ENCODE measurements around the gene ATF3. TPM values are rescaled to one million over a fixed set of nuclear protein-coding genes. Genes with fewer than 3 reads are reported as not detected.

Gene ATF3
- total RNA-seq, 1 experiment from 2014 or later = 8.0 TPM

DNA sequence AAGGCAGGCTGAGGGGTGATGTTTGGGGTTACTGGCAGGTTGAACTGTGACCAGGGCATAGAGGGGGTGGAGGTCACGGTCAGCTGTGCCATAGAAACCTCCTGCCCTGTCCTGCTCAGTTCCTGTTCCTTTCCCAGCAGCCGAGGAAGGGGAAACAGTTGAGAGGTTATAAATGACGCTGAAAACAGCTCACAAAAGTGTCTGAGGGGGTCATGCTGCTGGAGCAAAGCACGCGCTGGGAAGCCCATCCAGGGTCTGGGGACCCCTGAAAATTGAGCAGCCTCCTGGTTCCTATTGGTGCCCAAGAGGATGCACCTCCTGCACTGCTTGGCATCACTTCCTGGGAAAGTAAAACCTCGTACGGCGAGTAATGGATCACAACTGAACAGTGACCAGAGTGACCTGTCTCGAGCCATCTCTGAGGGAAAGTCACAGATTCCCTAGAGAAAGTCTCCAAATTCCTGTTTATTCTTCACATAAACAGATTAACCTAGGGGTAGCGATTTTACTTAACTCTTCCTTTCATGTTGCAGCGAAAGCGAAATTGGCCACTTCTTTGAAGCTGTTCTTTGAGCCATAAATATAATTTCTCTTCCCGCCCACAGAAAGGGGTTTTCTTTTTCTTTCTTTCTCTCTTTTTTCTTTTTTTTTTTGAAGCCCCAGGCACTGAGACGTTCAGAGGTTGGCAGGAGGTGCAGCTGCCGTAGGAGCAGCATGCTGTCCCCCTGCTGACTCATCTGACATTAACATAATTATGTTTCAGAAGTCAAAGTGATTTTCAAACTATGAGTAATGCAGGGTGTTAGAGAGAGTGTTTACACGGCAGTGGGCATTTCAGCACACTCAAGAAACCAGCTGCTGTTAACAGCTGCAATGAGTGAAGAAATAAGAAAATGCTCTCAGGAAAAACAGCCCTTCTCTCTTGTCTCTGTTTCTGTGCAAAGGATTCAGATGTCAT lies 41.8 kb upstream of the ATF3 start:
- Histone ChIP-seq H3K4me1 (ENCODE audit: low read length) (peaks cover 16% of the 10 kb centered on the region), H3K9me2 (replicated peaks; ENCODE audit: insufficient read depth, low read length) (no peaks in the 10 kb centered on the region), H2AFZ (ENCODE audit: low read length) (peak overlapping the region; percentile 85), H3K4me2 (ENCODE audit: low read depth, low read length, poor library complexity, severe bottlenecking) (peak overlapping the region; percentile 78), H3K9me3 (ENCODE audit: low read length) (no peaks in the 10 kb centered on the region), H3K4me3 (ENCODE audit: low read length) (peak overlapping the region; percentile 68), H3K36me3 (ENCODE audit: insufficient read depth, low read length) (no peaks in the 10 kb centered on the region), H4K20me1 (ENCODE audit: insufficient read depth, low read depth, low read length) (no peaks in the 10 kb centered on the region), H3K27ac (ENCODE audit: low read length) (no peak overlapping the region), H3K79me2 (ENCODE audit: low read length) (no peaks in the 10 kb centered on the region), H3K9ac (ENCODE audit: low read length) (peak overlapping the region; percentile 66), H3K27me3 (ENCODE audit: low read length) (no peaks in the 10 kb centered on the region)
- peak; percentile 64 for DNase-seq

DNA sequence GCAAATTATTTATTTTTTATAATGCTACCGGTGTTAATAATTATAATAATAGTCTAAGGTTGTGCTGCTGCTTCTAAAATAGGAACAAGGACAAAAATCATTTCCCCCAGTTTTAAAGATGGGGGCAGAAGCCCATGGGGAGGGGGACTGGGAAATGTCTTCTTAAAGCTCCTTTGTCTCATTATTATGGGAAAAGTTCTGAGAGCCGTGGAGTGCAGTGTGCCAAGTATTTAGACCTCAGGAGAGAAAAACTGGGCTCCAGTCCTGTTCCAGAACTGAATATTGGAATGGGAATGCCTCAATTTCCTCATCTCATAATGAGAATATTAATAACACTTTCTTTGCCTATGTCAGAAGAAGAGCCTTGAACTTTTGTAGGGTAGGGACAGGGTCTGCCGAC lies 40.9 kb upstream of the ATF3 start:
- Histone ChIP-seq H3K4me1 (ENCODE audit: low read length) (peaks cover 16% of the 10 kb centered on the region), H3K4me2 (ENCODE audit: low read depth, low read length, poor library complexity, severe bottlenecking) (peak overlapping the region; percentile 78), H2AFZ (ENCODE audit: low read length) (no peak overlapping the region), H3K79me2 (ENCODE audit: low read length) (no peaks in the 10 kb centered on the region), H3K27ac (ENCODE audit: low read length) (no peak overlapping the region), H3K9me3 (ENCODE audit: low read length) (no peaks in the 10 kb centered on the region), H3K36me3 (ENCODE audit: insufficient read depth, low read length) (no peaks in the 10 kb centered on the region), H3K27me3 (ENCODE audit: low read length) (no peaks in the 10 kb centered on the region), H3K4me3 (ENCODE audit: low read length) (peak overlapping the region; percentile 68; the same call in 1 of the 2 replicates), H4K20me1 (ENCODE audit: insufficient read depth, low read depth, low read length) (no peaks in the 10 kb centered on the region), H3K9ac (ENCODE audit: low read length) (no peak overlapping the region), H3K9me2 (replicated peaks; ENCODE audit: insufficient read depth, low read length) (no peaks in the 10 kb centered on the region)
- DNase-seq = no peak

DNA sequence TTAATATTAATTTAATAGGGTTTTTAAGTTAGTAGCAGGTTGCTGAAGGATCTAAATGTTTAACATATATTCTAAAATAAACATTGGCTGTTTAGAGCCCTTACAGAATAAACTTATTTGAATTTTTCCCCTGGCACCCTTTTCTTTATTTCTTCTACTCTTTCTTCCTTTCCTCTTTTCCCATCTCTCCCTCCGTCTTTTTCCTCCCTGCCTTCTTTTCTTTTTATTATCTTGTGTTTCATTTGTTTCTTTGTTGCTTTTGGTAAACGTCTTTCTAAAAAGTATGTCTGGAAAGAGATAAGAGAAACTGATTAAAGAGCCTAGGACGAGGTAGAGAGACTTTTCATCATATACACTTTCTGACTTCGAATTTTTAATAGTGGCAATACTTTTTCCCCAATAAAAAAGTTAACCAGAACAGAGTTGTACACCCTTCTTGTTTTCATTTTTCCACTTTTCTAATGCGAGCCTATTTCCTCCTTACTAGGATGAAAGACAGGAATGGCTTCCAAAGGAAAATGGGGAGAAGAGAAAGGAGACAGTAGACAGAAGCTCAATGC lies 39.5 kb upstream of the ATF3 start:
- no peaks in the 10 kb centered on the region for H3K9me3 ChIP-seq (ENCODE audit: low read length)
- H3K4me2 ChIP-seq (ENCODE audit: low read depth, low read length, poor library complexity, severe bottlenecking) = no peak overlapping the region
- no peaks in the 10 kb centered on the region for H3K36me3 ChIP-seq (ENCODE audit: insufficient read depth, low read length)
- H3K4me1 ChIP-seq (ENCODE audit: low read length) = peaks cover 16% of the 10 kb centered on the region
- H3K9me2 ChIP-seq (replicated peaks; ENCODE audit: insufficient read depth, low read length) = no peaks in the 10 kb centered on the region
- no peak overlapping the region for H3K9ac ChIP-seq (ENCODE audit: low read length)
- DNase-seq = no peak
- no peak overlapping the region for H3K4me3 ChIP-seq (ENCODE audit: low read length)
- no peaks in the 10 kb centered on the region for H3K27me3 ChIP-seq (ENCODE audit: low read length)
- H3K27ac ChIP-seq (ENCODE audit: low read length) = no peak overlapping the region
- no peaks in the 10 kb centered on the region for H3K79me2 ChIP-seq (ENCODE audit: low read length)
- no peak overlapping the region for H2AFZ ChIP-seq (ENCODE audit: low read length)
- H4K20me1 ChIP-seq (ENCODE audit: insufficient read depth, low read depth, low read length) = no peaks in the 10 kb centered on the region

DNA sequence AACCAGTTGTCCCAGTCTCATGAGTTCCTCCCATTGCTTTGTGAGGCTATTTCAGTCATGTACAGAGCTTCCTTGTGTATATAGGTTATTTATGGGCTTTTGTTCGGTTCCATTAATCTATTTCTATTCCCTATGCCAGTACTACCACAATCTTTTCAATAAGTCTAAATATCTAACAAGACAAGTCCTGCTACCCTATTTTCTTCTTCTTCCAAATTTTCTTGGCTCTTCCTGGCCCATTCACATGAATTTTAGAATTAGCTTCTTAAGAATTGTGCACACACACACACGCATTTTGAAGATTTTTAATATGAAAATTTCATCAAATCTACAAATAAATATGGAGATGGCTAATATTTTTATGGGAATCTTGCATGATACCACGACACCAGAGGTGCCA lies 33.8 kb upstream of the ATF3 start:
- H3K4me3 ChIP-seq (ENCODE audit: low read length) = no peak overlapping the region
- no peaks in the 10 kb centered on the region for H3K4me1 ChIP-seq (ENCODE audit: low read length)
- no peaks in the 10 kb centered on the region for H3K79me2 ChIP-seq (ENCODE audit: low read length)
- no peak overlapping the region for H2AFZ ChIP-seq (ENCODE audit: low read length)
- DNase-seq = no peak
- H3K36me3 ChIP-seq (ENCODE audit: insufficient read depth, low read length) = no peaks in the 10 kb centered on the region
- no peaks in the 10 kb centered on the region for H3K9me2 ChIP-seq (replicated peaks; ENCODE audit: insufficient read depth, low read length)
- H3K27ac ChIP-seq (ENCODE audit: low read length) = no peak overlapping the region
- H4K20me1 ChIP-seq (ENCODE audit: insufficient read depth, low read depth, low read length) = no peaks in the 10 kb centered on the region
- no peak overlapping the region for H3K4me2 ChIP-seq (ENCODE audit: low read depth, low read length, poor library complexity, severe bottlenecking)
- H3K9me3 ChIP-seq (ENCODE audit: low read length) = no peaks in the 10 kb centered on the region
- H3K9ac ChIP-seq (ENCODE audit: low read length) = no peak overlapping the region
- no peaks in the 10 kb centered on the region for H3K27me3 ChIP-seq (ENCODE audit: low read length)

DNA sequence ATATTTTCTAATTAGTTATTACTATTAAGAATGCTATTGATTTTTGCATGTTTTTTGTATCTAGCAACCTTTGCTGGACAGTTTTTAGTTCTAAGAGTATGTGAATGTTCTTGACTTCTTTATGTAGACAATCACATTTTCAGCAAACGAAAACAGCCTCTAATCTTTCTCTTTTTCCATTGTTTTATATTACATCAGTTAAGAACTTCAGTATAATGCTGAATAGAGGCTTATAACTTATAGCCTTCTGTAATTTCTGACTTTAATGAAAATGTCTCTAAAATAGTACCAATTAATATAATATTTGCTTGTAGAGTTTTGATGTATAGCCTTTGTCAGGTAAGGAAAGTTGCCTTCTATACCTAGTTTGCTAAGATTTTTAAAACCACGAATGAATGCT lies 33.2 kb upstream of the ATF3 start:
- Histone ChIP-seq H4K20me1 (ENCODE audit: insufficient read depth, low read depth, low read length) (no peaks in the 10 kb centered on the region), H2AFZ (ENCODE audit: low read length) (no peak overlapping the region), H3K4me1 (ENCODE audit: low read length) (no peaks in the 10 kb centered on the region), H3K36me3 (ENCODE audit: insufficient read depth, low read length) (no peaks in the 10 kb centered on the region), H3K9me3 (ENCODE audit: low read length) (no peaks in the 10 kb centered on the region), H3K9me2 (replicated peaks; ENCODE audit: insufficient read depth, low read length) (no peaks in the 10 kb centered on the region), H3K27me3 (ENCODE audit: low read length) (no peaks in the 10 kb centered on the region), H3K4me2 (ENCODE audit: low read depth, low read length, poor library complexity, severe bottlenecking) (no peak overlapping the region), H3K27ac (ENCODE audit: low read length) (no peak overlapping the region), H3K4me3 (ENCODE audit: low read length) (no peak overlapping the region), H3K9ac (ENCODE audit: low read length) (no peak overlapping the region), H3K79me2 (ENCODE audit: low read length) (no peaks in the 10 kb centered on the region)
- DNase-seq = no peak

DNA sequence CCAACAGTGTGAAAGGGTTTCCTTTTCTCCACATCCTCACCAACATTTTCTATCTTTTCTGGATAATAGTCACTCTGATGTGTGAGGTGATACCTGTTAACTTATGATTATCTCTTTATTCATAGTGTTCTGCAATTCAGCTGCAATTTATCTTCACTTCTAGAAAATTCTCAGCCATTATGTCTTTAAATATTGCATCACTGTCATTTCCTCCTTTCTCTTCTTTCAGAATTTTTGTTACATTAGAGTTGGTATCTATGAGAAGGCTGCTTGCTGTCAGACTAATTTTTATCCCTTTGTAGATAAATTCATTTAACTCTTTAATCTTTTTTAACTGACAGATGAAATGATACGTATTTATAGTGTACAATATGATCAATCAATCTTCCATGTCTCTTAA lies 30.5 kb upstream of the ATF3 start:
- H2AFZ ChIP-seq (ENCODE audit: low read length) = no peak overlapping the region

DNA sequence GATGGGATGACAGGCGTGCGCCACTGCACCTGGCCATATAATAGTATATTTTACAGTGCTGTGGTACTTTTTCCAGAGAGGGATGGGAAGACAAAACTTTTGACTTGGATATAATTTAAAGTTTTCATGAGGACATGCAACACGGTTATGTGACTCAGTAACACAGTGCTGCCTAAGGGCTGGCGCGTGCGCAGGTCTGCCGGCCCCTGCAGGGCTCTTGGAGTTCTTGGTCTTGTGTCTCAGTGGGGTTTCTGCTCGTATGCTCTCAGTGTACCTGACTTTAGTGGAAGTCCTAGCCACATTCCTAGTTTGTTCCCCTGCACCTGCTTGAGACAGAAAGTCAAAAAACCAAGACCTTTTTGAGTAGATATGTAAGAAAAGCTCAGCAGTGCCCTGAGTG lies 27.5 kb upstream of the ATF3 start:
- no peak overlapping the region for H3K27ac ChIP-seq (ENCODE audit: low read length)
- no peaks in the 10 kb centered on the region for H3K9me2 ChIP-seq (replicated peaks; ENCODE audit: insufficient read depth, low read length)
- no peaks in the 10 kb centered on the region for H3K9me3 ChIP-seq (ENCODE audit: low read length)
- no peaks in the 10 kb centered on the region for H3K79me2 ChIP-seq (ENCODE audit: low read length)
- no peak overlapping the region for H3K9ac ChIP-seq (ENCODE audit: low read length)
- H3K27me3 ChIP-seq (ENCODE audit: low read length) = no peaks in the 10 kb centered on the region
- no peak for DNase-seq
- no peak overlapping the region for H3K4me3 ChIP-seq (ENCODE audit: low read length)
- no peaks in the 10 kb centered on the region for H3K36me3 ChIP-seq (ENCODE audit: insufficient read depth, low read length)
- H3K4me2 ChIP-seq (ENCODE audit: low read depth, low read length, poor library complexity, severe bottlenecking) = no peak overlapping the region
- no peaks in the 10 kb centered on the region for H3K4me1 ChIP-seq (ENCODE audit: low read length)
- no peaks in the 10 kb centered on the region for H4K20me1 ChIP-seq (ENCODE audit: insufficient read depth, low read depth, low read length)
- no peak overlapping the region for H2AFZ ChIP-seq (ENCODE audit: low read length)

More for the DNA sequence above, 30.5 kb upstream of the ATF3 start:
- Histone ChIP-seq H3K27me3 (ENCODE audit: low read length) (no peaks in the 10 kb centered on the region), H3K9me3 (ENCODE audit: low read length) (no peaks in the 10 kb centered on the region), H3K4me1 (ENCODE audit: low read length) (no peaks in the 10 kb centered on the region), H4K20me1 (ENCODE audit: insufficient read depth, low read depth, low read length) (no peaks in the 10 kb centered on the region), H3K36me3 (ENCODE audit: insufficient read depth, low read length) (no peaks in the 10 kb centered on the region), H3K9me2 (replicated peaks; ENCODE audit: insufficient read depth, low read length) (no peaks in the 10 kb centered on the region), H3K79me2 (ENCODE audit: low read length) (no peaks in the 10 kb centered on the region), H3K4me2 (ENCODE audit: low read depth, low read length, poor library complexity, severe bottlenecking) (no peak overlapping the region), H3K27ac (ENCODE audit: low read length) (no peak overlapping the region), H3K9ac (ENCODE audit: low read length) (no peak overlapping the region), H3K4me3 (ENCODE audit: low read length) (no peak overlapping the region)
- DNase-seq = no peak

DNA sequence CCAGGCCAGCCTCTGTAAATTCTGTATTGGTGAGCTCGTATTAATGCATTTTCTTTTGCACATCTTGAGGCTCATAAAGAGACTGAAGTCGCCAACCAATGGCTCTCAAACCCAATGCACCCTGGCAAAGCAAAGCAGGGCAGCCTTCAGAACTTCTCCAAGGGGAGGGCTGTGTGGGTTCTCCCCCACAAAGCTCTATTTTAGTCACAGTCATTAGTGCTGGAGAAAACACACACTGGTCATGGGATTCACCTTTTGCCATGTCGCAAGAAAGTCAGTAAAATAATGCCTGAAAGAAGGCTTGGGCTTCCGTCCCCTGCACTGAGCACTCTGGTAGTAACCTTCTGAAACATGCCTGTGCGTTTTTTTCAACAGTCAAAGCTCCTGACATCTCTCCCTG lies 26.3 kb upstream of the ATF3 start:
- Histone ChIP-seq H3K36me3 (ENCODE audit: insufficient read depth, low read length) (no peaks in the 10 kb centered on the region), H3K27ac (ENCODE audit: low read length) (no peak overlapping the region), H3K9ac (ENCODE audit: low read length) (no peak overlapping the region), H3K9me2 (replicated peaks; ENCODE audit: insufficient read depth, low read length) (no peaks in the 10 kb centered on the region), H3K9me3 (ENCODE audit: low read length) (no peaks in the 10 kb centered on the region), H2AFZ (ENCODE audit: low read length) (no peak overlapping the region), H3K4me2 (ENCODE audit: low read depth, low read length, poor library complexity, severe bottlenecking) (no peak overlapping the region), H4K20me1 (ENCODE audit: insufficient read depth, low read depth, low read length) (no peaks in the 10 kb centered on the region), H3K27me3 (ENCODE audit: low read length) (no peaks in the 10 kb centered on the region), H3K79me2 (ENCODE audit: low read length) (no peaks in the 10 kb centered on the region), H3K4me1 (ENCODE audit: low read length) (no peaks in the 10 kb centered on the region), H3K4me3 (ENCODE audit: low read length) (no peak overlapping the region)
- DNase-seq = no peak

All from Karpas-422 (cell line).